Liver (tissue), 9 donors: ENCODE data around the gene ZNF574. TPM values are rescaled to one million over a fixed set of nuclear protein-coding genes. Genes with fewer than 3 reads are reported as not detected.

Source experiments
- DNase-seq: peaks from one replicate; pipeline ENCODE4 v3.0.0-alpha.2; 2017; ENCODE audit warnings: low spot score
- H3K27ac ChIP-seq, 2 donors: one replicate each; pipeline ENCODE4 v1.7.0; 2013; ENCODE audit warnings: inconsistent platforms in 2 of 2, low read length in 2 of 2, control low read depth in 1 of 2, low read depth in 1 of 2, mild to moderate bottlenecking in 1 of 2
- H3K27me3 ChIP-seq, 4 donors: one replicate each; pipeline versions ENCODE4 v1.6.1 to v1.7.0; 2013; ENCODE audit warnings: low read length in 3 of 4, inconsistent platforms in 1 of 4, mild to moderate bottlenecking in 1 of 4, moderate library complexity in 1 of 4; ENCODE audit not compliant: control insufficient read depth in 4 of 4, insufficient read depth in 4 of 4
- H3K36me3 ChIP-seq, 4 donors: one replicate each; pipeline versions ENCODE4 v1.6.1 to v1.7.0; 2013; ENCODE audit warnings: low read length in 3 of 4, mild to moderate bottlenecking in 3 of 4, low read depth in 1 of 4, moderate library complexity in 1 of 4; ENCODE audit not compliant: control insufficient read depth in 4 of 4, insufficient read depth in 3 of 4
- H3K4me1 ChIP-seq, 4 donors: one replicate each; pipeline versions ENCODE4 v1.6.1 to v1.7.0; 2013; ENCODE audit warnings: low read length in 3 of 4, mild to moderate bottlenecking in 3 of 4, moderate library complexity in 1 of 4; ENCODE audit not compliant: control insufficient read depth in 4 of 4, insufficient read depth in 4 of 4
- H3K4me3 ChIP-seq, 3 donors: one replicate each; pipeline versions ENCODE4 v1.6.1 to v1.7.0; 2013; ENCODE audit warnings: low read length in 3 of 3, control low read depth in 1 of 3, low read depth in 1 of 3, mild to moderate bottlenecking in 1 of 3
- H3K9ac ChIP-seq, 2 donors: one replicate each; pipeline ENCODE4 v1.7.0; 2013; ENCODE audit warnings: low read length in 2 of 2, mild to moderate bottlenecking in 2 of 2, moderate library complexity in 2 of 2, control low read depth in 1 of 2, low read depth in 1 of 2
- H3K9me3 ChIP-seq, 4 donors: one replicate each; pipeline versions ENCODE4 v1.6.1 to v1.7.0; 2013; ENCODE audit warnings: low read length in 3 of 4; ENCODE audit not compliant: control insufficient read depth in 4 of 4
- EGR1 ChIP-seq, 2 donors: IDR thresholded peaks; 2 replicates each; pipeline ENCODE4 v1.6.1; 2016 to 2018; ENCODE audit warnings: antibody characterized with exemption in 2 of 2, low read depth in 2 of 2
- FOXA1 ChIP-seq: IDR thresholded peaks from 2 replicates; pipeline ENCODE4 v1.6.1; 2016; ENCODE audit warnings: antibody characterized with exemption
- FOXA2 ChIP-seq: IDR thresholded peaks from 2 replicates; pipeline ENCODE4 v1.6.1; 2016; ENCODE audit warnings: antibody characterized with exemption
- GABPA ChIP-seq, 2 donors: IDR thresholded peaks in 1 of 2; conservative IDR thresholded peaks in 1 of 2; 2 replicates each; pipeline ENCODE4 v1.6.1; 2016; ENCODE audit warnings: antibody characterized with exemption in 2 of 2, mild to moderate bottlenecking in 1 of 2, moderate library complexity in 1 of 2
- HNF4A ChIP-seq, 2 donors: conservative IDR thresholded peaks; 2 replicates each; pipeline ENCODE4 v1.6.1; 2016; ENCODE audit warnings: antibody characterized with exemption in 2 of 2, mild to moderate bottlenecking in 2 of 2
- HNF4G ChIP-seq: IDR thresholded peaks from 2 replicates; pipeline ENCODE4 v1.6.1; 2016; ENCODE audit warnings: antibody characterized with exemption
- JUND ChIP-seq, 2 donors: IDR thresholded peaks; 2 replicates each; pipeline ENCODE4 v1.6.1; 2016; ENCODE audit warnings: antibody characterized with exemption in 2 of 2
- NR2F2 ChIP-seq: IDR thresholded peaks from 2 replicates; pipeline ENCODE4 v1.6.1; 2016; ENCODE audit warnings: antibody characterized with exemption
- RAD21 ChIP-seq, 2 donors: IDR thresholded peaks; 2 replicates each; pipeline ENCODE4 v1.6.1; 2016; ENCODE audit warnings: antibody characterized with exemption in 2 of 2, mild to moderate bottlenecking in 2 of 2
- RXRA ChIP-seq, 2 donors: IDR thresholded peaks; 2 replicates each; pipeline ENCODE4 v1.6.1; 2017 to 2018; ENCODE audit warnings: antibody characterized with exemption in 2 of 2, mild to moderate bottlenecking in 1 of 2
- SP1 ChIP-seq: IDR thresholded peaks from 2 replicates; pipeline ENCODE4 v1.6.1; 2018; ENCODE audit warnings: antibody characterized with exemption, mild to moderate bottlenecking
- TAF1 ChIP-seq: conservative IDR thresholded peaks from 2 replicates; pipeline ENCODE4 v1.6.1; 2016; ENCODE audit warnings: antibody characterized with exemption, mild to moderate bottlenecking
- YY1 ChIP-seq: IDR thresholded peaks from 2 replicates; pipeline ENCODE4 v1.6.1; 2016; ENCODE audit warnings: antibody characterized with exemption, mild to moderate bottlenecking
- WGBS: extraction: QIAGEN DNeasy Blood & Tissue Kit; methylation state at CpG from one replicate; pipeline ENCODE4 v1.1.7; 2013; 5-methylcytosine and 5-hydroxymethylcytosine counted together
- polyA plus RNA-seq, 2 donors: library from polyadenylated mRNA; stranded (reverse) in 1 of 2; unstranded in 1 of 2; fragments of 200-250 nt in 1 of 2; fragments of >200 nt in 1 of 2; fragmentation: Nextera tagmentation in 1 of 2; extraction: Ambion mirVana in 1 of 2; gene quantifications; one replicate each; pipeline versions ENCODE4 v1.2.1 to v1.2.3, GENCODE V29; 2013 to 2015
- total RNA-seq, 2 donors: library from RNA; depleted of rRNA; stranded (reverse); fragments of >200 nt; gene quantifications; one replicate each; pipeline ENCODE4 v1.2.3, GENCODE V29; 2014
- TF ChIP-seq, protein P1 (sequence below): IDR thresholded peaks from 2 replicates; pipeline ENCODE4 v1.6.1; 2016; ENCODE audit warnings: antibody characterized with exemption
- TF ChIP-seq, protein P2 (sequence below): IDR thresholded peaks from 2 replicates; pipeline ENCODE4 v1.6.1; 2016; ENCODE audit warnings: antibody characterized with exemption
- TF ChIP-seq, protein P3 (sequence below): fragments of 150-350 bp; IDR thresholded peaks from 2 replicates; pipeline ENCODE4 v1.5.1; 2017; ENCODE audit warnings: improper control_type of control experiment, low read depth, low read length; ENCODE audit not compliant: missing input control
- TF ChIP-seq, protein P4 (sequence below): IDR thresholded peaks from 2 replicates; pipeline ENCODE4 v1.6.1; 2016; ENCODE audit warnings: antibody characterized with exemption, mild to moderate bottlenecking
- TF ChIP-seq, protein P5 (sequence below): IDR thresholded peaks from 2 replicates; pipeline ENCODE4 v1.6.1; 2016; ENCODE audit warnings: antibody characterized with exemption
- donor health status: healthy.
- donor health status: healthy.
- donor health status: healthy.
- donor health status: healthy.
- donor health status: healthy.

Gene ZNF574
- total and polyA plus RNA-seq, 4 donors: 3.3 to 7.4 (median 6.5) TPM

DNA sequence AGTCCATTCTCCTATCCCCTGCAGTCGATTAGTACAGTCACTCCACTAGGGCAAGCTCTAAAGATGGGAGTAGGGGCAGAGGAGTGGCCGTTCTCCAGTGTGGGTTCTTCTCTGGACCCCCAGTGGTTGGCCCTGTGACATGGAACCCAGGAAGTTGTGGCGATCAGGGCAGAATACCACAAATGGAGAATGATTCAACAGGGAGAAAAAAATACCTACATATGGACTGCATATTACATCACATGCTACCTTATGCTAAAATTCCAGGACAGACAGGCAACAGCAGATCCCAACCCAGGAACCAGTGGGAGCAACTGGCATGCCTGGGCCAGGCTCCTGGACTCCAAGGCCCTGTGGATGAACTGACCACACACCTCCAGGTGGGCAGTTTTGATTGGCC is 35.8 kb downstream of the ZNF574 start:
- no peak overlapping the region for H3K4me3 ChIP-seq
- no peaks in the 10 kb centered on the region for H3K36me3 ChIP-seq
- H3K27ac ChIP-seq: no peak overlapping the region
- no peak overlapping the region for H3K9ac ChIP-seq
- H3K9me3 ChIP-seq: no peaks in the 10 kb centered on the region
- TF ChIP-seq HNF4A (conservative IDR thresholded peaks at IDR 0.05) (no peak), JUND (IDR thresholded peaks at IDR 0.05) (no peak), SP1 (no peak), TAF1 (no peak), EGR1 (IDR thresholded peaks at IDR 0.05; ENCODE audit: low read depth in 2 of 2) (no peak), FOXA1 (no peak), HNF4G (no peak), RAD21 (IDR thresholded peaks at IDR 0.05) (no peak), NR2F2 (no peak)
- TF ChIP-seq, protein P1, sequence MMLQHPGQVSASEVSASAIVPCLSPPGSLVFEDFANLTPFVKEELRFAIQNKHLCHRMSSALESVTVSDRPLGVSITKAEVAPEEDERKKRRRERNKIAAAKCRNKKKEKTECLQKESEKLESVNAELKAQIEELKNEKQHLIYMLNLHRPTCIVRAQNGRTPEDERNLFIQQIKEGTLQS: no peak
- TF ChIP-seq, protein P2, sequence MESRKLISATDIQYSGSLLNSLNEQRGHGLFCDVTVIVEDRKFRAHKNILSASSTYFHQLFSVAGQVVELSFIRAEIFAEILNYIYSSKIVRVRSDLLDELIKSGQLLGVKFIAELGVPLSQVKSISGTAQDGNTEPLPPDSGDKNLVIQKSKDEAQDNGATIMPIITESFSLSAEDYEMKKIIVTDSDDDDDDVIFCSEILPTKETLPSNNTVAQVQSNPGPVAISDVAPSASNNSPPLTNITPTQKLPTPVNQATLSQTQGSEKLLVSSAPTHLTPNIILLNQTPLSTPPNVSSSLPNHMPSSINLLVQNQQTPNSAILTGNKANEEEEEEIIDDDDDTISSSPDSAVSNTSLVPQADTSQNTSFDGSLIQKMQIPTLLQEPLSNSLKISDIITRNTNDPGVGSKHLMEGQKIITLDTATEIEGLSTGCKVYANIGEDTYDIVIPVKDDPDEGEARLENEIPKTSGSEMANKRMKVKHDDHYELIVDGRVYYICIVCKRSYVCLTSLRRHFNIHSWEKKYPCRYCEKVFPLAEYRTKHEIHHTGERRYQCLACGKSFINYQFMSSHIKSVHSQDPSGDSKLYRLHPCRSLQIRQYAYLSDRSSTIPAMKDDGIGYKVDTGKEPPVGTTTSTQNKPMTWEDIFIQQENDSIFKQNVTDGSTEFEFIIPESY: no peak
- TF ChIP-seq, protein P3, sequence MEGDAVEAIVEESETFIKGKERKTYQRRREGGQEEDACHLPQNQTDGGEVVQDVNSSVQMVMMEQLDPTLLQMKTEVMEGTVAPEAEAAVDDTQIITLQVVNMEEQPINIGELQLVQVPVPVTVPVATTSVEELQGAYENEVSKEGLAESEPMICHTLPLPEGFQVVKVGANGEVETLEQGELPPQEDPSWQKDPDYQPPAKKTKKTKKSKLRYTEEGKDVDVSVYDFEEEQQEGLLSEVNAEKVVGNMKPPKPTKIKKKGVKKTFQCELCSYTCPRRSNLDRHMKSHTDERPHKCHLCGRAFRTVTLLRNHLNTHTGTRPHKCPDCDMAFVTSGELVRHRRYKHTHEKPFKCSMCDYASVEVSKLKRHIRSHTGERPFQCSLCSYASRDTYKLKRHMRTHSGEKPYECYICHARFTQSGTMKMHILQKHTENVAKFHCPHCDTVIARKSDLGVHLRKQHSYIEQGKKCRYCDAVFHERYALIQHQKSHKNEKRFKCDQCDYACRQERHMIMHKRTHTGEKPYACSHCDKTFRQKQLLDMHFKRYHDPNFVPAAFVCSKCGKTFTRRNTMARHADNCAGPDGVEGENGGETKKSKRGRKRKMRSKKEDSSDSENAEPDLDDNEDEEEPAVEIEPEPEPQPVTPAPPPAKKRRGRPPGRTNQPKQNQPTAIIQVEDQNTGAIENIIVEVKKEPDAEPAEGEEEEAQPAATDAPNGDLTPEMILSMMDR: no peak
- TF ChIP-seq, protein P4, sequence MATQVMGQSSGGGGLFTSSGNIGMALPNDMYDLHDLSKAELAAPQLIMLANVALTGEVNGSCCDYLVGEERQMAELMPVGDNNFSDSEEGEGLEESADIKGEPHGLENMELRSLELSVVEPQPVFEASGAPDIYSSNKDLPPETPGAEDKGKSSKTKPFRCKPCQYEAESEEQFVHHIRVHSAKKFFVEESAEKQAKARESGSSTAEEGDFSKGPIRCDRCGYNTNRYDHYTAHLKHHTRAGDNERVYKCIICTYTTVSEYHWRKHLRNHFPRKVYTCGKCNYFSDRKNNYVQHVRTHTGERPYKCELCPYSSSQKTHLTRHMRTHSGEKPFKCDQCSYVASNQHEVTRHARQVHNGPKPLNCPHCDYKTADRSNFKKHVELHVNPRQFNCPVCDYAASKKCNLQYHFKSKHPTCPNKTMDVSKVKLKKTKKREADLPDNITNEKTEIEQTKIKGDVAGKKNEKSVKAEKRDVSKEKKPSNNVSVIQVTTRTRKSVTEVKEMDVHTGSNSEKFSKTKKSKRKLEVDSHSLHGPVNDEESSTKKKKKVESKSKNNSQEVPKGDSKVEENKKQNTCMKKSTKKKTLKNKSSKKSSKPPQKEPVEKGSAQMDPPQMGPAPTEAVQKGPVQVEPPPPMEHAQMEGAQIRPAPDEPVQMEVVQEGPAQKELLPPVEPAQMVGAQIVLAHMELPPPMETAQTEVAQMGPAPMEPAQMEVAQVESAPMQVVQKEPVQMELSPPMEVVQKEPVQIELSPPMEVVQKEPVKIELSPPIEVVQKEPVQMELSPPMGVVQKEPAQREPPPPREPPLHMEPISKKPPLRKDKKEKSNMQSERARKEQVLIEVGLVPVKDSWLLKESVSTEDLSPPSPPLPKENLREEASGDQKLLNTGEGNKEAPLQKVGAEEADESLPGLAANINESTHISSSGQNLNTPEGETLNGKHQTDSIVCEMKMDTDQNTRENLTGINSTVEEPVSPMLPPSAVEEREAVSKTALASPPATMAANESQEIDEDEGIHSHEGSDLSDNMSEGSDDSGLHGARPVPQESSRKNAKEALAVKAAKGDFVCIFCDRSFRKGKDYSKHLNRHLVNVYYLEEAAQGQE: no peak
- WGBS: 79% methylated on average over 3 of the region's 3 CpGs
- peaks cover 0 to 2% (median 0%) of the 10 kb centered on the region in 4 donors for H3K27me3 ChIP-seq
- H3K4me1 ChIP-seq: no peaks in the 10 kb centered on the region
- DNase-seq: no peak

DNA sequence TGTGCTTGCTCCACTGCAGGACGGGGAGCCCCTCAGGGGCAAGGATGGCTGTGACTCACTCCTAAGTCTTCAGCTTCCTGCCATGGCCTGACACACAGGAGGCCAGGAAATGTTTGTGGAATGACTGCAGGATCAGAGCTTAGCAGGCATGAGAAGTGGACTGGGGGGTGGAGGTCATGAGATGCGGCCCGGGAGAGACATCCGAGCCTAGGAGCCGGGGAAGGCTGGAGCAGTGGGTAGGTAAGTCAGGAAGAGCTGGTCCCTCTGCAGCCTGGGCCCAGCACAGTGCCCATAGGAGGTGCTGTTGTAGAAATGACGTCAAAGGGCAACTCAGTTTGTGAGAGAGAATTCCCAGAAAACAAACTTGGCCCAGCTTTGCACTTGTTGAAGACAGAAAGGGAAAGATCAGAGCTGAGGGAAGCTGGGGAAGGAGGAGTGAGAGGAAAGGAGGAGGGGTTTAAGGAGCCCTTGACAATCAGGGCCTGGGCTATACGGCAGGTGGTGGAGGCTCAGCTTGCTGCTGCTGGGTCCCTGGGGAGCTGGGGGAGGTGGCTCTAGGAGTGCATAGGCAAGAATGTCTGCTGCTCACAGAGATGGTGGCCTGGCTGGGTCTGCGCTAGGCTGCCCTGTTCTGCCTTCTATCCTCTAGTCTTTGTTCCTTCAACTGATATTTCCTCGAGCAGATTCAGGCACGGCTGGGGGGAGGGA is 37.8 kb downstream of the ZNF574 start:
- DNase-seq: no peak
- Histone ChIP-seq H3K4me3 (no peak overlapping the region), H3K36me3 (no peaks in the 10 kb centered on the region), H3K9ac (no peak overlapping the region), H3K4me1 (no peaks in the 10 kb centered on the region), H3K27ac (no peak overlapping the region), H3K9me3 (no peaks in the 10 kb centered on the region), H3K27me3 (peaks cover 0 to 2% (median 0%) of the 10 kb centered on the region in 4 donors)
- 52% methylated on average over 10 of the region's 10 CpGs for WGBS
- TF ChIP-seq JUND (IDR thresholded peaks at IDR 0.05): no peak
- TF ChIP-seq YY1: no peak
- TF ChIP-seq GABPA (IDR thresholded peaks at IDR 0.05 in 1 of 2, conservative IDR thresholded peaks at IDR 0.05 in 1 of 2): no peak
- TF ChIP-seq, protein P3: no peak
- TF ChIP-seq, protein P5, sequence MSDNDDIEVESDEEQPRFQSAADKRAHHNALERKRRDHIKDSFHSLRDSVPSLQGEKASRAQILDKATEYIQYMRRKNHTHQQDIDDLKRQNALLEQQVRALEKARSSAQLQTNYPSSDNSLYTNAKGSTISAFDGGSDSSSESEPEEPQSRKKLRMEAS: no peak
- no peak for TF ChIP-seq TAF1
- no peak for TF ChIP-seq FOXA1
- TF ChIP-seq RXRA (IDR thresholded peaks at IDR 0.05): no peak
- TF ChIP-seq EGR1 (IDR thresholded peaks at IDR 0.05; ENCODE audit: low read depth in 2 of 2): no peak
- no peak for TF ChIP-seq NR2F2
- TF ChIP-seq FOXA2: no peak
- TF ChIP-seq, protein P1: no peak
- no peak for TF ChIP-seq HNF4A (conservative IDR thresholded peaks at IDR 0.05)
